Left lobe of liver (tissue), 2 donors: ENCODE results near the gene SPTBN5. TPM values are rescaled to one million over a fixed set of nuclear protein-coding genes. Genes with fewer than 3 reads are reported as not detected.

ENCODE experiments used
- ATAC-seq: fragments of 200-7000 bp; cut with Tn5 transposase; one replicate; pipeline ENCODE4 v1.9.1; 2020; ENCODE audit warnings: mild to moderate bottlenecking, moderate library complexity
- DNase-seq: peaks from one replicate; pipeline ENCODE4 v3.0.0-alpha.2; 2020; ENCODE audit warnings: low spot score
- total RNA-seq: library from RNA; stranded (reverse); gene quantifications from one replicate; pipeline ENCODE4 v1.2.1, GENCODE V29; 2021
- donor health status: DM: no; HTN: no; CAD: no; lungs with moderate emphysema.
- donor health status: DM: no; HTN: yes; CAD: no.

Gene SPTBN5
- total RNA-seq, 1 donor from 2014 or later, result 3.5 TPM

DNA sequence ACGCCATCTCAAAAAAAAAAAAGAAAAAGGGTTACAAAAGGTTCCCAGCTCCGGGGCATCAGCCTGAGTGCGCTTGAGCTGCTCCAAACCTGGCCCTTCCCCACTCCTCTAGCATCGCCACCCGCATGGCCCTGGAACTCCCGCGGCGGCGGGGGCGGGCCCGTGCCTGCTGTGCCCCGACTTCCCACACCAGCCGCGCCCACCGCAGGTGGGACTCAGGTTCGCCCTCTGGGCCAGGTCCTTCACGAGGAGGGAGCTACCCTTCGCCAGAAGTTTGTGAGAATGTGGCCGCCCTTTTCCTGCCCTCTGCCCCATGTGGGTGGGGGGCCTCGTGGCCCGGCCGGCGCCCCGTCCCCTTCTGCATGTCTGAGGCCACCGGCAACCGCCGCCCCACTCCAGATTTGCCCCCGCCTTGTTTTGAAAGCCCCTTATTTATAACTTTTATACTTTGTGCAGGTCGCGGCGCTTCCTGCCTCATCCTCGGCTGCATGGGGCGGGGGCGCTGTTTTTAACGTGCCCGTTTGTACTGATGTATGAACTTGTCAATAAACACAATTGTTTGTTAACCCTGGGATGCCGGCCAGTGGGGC lies 66.5 kb downstream of the SPTBN5 start:
- ATAC-seq, result peak; percentile 2

DNA sequence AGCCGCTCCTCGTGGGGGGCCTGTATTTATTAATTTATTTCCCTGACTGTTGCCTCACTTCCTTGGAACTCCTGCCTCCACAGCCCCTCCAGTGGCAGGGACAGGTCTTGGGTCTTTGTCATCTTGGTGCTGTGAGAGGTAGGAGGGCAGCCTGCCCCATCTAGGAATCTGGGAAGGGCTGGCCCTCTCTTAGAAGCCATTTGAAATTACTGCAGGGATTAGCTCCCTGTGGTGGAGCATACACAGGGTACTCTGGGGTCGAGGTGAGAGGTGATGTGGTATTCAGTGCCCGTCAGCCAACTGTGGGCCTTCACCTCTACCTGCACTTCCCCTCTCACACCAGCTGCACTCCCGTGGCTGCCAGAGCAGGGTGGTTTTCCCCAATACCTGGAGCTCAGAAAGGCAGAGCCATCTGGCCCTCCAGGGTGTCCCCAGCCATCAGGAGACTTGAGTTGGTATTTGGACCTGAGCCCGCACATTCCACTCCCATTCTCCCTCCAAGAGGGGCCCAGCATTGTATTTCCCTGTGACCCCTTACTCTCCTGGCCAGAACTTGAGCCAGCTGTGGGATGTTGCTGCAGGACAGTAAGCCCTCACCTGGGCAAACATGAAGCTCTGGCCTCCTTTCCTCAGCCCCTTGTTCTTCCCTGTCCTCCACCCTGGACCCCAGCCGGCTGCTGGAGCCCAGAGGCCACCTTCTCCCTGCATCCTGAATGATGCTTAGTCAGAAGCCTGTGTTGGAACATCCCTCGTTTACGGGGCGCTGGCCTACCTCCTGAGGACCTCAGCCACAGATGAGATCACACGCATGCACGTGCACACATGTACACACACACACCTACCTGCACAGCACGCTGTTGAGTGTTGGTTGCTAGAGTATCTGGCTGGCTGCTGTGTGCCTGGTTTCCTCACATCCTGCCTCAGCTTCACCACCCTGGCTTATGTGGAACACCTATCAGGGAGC lies 68.0 kb downstream of the SPTBN5 start:
- DNase-seq (no peak), ATAC-seq (no peak)

More for the DNA sequence above, 66.5 kb downstream of the SPTBN5 start:
- peak; percentile 58 for DNase-seq

DNA sequence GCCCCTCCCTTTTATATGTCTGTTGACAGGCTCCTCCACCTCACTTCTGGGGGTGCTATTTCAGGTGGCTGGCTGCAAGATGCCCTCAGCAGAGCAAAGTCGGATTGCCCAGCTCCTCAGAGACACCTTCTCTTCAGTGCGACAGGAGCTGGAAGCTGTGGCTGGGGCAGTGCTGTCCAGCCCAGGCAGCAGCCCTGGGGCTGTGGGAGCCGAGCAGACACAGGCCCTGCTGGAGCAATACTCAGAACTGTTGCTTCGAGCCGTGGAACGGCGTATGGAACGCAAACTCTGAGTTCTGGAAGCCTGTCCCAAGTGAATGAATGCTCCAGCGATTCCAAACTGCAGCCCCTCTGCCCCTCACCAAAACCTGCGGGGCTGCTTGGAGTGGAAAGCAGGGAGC lies 68.7 kb downstream of the SPTBN5 start:
- no peak for ATAC-seq
- no peak for DNase-seq

GRCh38 chr15:41824062-41824745 lies 69.6 kb downstream of the SPTBN5 start:
- ATAC-seq (no peak), DNase-seq (no peak)

- no peak for ATAC-seq
- DNase-seq, result no peak
Observed at GRCh38 chr15:41823502-41823901, 70.4 kb downstream of the SPTBN5 start.

DNA sequence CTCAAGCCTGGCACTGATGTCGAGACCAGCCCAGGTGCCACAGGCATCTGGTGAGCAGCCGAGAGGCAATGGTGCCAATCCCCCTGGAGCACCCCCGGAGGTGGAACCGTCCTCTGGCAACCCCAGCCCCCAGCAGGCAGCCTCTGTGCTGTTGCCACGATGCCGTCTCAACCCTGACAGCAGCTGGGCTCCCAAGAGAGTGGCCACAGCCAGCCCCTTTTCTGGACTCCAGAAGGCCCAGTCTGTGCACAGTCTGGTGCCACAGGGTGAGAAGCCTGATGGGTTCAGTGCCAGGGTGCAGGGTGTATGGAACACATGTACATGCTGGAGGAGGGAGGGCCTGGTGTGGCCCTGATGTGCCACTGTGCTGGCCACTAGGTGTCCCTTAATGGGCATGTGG lies 70.9 kb downstream of the SPTBN5 start:
- ATAC-seq (no peak), DNase-seq (no peak)

- ATAC-seq (no peak), DNase-seq (no peak)
Observed at GRCh38 chr15:41822471-41822870, 71.4 kb downstream of the SPTBN5 start.

GRCh38 chr15:41821831-41822230 lies 72.0 kb downstream of the SPTBN5 start:
- ATAC-seq (no peak), DNase-seq (no peak)

- ATAC-seq (peak; percentile 75), DNase-seq (peak; percentile 62)
Observed at GRCh38 chr15:41820791-41821423, 72.9 kb downstream of the SPTBN5 start.

- DNase-seq, result no peak
- no peak for ATAC-seq
Observed at GRCh38 chr15:41819455-41820050, 74.3 kb downstream of the SPTBN5 start.

DNA sequence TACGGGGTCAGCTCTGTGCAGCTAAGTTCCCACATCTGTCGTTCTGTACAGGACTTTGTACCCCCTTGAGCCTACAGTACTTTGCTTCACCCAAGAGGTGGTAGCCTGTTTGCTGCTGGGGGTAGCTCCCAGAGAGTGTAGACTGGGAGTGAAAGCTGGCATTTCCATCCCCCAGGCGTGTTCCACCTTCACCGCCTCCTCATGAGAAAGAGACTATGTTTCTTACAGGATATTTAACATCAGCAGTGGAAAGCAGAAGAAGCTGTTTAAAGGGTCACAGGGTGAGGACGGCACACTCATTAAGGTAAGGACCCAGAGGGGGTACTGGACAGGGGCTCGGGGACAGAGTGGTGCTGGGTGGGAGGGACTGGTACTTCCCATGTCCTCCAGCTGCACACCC lies 76.1 kb downstream of the SPTBN5 start:
- DNase-seq, result no peak
- ATAC-seq, result no peak

DNA sequence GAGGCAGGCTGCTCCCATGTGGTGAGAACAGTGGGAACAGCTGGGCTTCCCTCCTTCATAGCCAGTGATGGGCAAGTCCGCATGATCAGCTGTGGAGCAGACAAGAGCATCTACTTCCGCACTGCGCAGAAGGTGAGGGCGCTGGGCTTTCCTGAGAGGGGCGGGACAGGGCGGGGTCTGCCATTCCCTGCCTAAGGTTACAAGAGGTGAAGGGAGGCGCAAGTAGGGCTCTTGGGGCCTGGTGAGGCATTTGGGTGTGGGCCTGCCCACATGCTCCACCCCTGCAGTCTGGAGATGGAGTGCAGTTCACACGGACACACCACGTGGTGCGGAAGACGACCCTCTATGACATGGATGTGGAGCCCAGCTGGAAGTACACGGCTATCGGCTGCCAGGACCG lies 76.5 kb downstream of the SPTBN5 start:
- ATAC-seq (no peak), DNase-seq (no peak)

DNA sequence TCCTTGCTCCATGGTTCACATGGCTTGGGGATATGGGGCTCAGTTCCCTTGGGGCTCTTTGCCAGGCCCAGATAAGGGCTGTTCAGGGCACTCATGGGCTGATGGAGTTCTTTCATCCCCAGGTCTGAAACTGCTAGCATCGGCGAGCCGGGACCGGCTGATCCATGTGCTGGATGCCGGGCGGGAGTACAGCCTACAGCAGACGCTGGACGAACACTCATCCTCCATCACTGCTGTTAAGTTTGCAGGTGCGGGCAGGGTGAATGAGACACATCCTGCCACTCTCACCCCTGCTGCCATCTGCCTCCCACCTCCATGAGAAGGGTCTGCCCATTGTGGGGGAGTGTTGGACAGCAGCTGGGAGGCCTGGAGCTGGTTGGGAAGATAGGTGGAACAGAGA lies 77.1 kb downstream of the SPTBN5 start:
- DNase-seq (no peak), ATAC-seq (no peak)

DNA sequence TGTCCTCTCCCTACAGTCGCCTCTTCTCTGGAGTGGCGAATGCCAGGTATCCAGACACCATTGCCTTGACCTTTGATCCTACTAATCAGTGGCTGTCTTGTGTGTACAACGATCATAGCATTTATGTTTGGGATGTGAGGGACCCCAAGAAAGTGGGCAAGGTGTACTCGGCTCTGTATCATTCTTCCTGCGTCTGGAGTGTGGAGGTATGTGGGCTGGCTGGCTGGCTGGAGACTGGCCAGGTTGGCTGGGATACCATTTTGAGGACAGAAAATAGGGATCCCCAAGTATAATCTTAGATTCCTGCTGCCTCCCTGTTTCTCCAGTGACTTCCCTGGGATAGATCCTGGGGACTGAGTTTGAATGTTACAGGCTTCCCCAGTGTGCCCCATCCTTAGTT lies 79.3 kb downstream of the SPTBN5 start:
- DNase-seq (no peak), ATAC-seq (no peak)

GRCh38 chr15:41813426-41813825 lies 80.4 kb downstream of the SPTBN5 start:
- ATAC-seq (no peak), DNase-seq (no peak)

DNA sequence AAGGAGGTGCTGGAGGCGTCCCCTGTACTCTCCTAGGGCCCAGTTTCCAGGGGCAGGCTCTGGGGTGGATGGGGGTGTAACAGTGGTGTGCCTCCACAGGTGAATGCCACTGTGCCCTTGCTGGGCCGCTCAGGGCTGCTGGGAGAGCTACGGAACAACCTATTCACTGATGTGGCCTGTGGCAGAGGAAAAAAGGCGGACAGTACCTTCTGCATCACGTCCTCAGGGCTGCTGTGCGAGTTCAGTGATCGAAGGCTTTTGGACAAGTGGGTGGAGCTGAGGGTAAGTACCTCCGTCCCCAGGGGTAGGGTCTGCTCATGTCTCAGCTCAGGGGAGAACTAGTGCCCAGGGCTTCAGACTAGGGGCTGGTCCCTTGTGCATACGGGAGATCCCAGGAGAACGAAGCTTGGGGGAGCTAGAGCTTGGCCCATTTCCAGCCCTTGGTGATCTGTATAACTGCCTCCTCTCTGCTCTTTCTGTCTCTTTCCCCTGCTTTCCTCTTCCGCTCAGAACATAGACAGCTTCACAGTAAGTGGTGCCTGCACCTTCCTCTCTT lies 81.0 kb downstream of the SPTBN5 start:
- DNase-seq, result no peak
- ATAC-seq, result no peak

GRCh38 chr15:41811432-41812195 lies 82.2 kb downstream of the SPTBN5 start:
- ATAC-seq (peak; percentile 98), DNase-seq (peak; percentile 81)

GRCh38 chr15:41810651-41811431 lies 83.0 kb downstream of the SPTBN5 start:
- peak; percentile 27 for ATAC-seq
- DNase-seq, result no peak
